Heart right ventricle (tissue), 16 donors: ENCODE data around the gene PDYN. TPM values are rescaled to one million over a fixed set of nuclear protein-coding genes. Genes with fewer than 3 reads are reported as not detected.
A peak's percentile ranks its signal among the peaks of the same experiment; 100 is the strongest.

Source experiments
- ATAC-seq, 8 donors: fragments of 200-7000 bp; cut with Tn5 transposase; one replicate each; pipeline ENCODE4 v1.9.1; 2020; ENCODE audit warnings: mild to moderate bottlenecking in 8 of 8, moderate library complexity in 8 of 8, moderate number of reproducible peaks in 1 of 8
- DNase-seq, 2 donors: peaks; one replicate each; pipeline ENCODE4 v3.0.0-alpha.2; 2020
- H3K27ac ChIP-seq, 10 donors: fragments of 200-600 bp; sonication (generic) in 2 of 10; one replicate each; pipeline versions ENCODE4 v1.5.0 to v1.8.0; 2020 to 2022; ENCODE audit warnings: mild to moderate bottlenecking in 3 of 10
- H3K27me3 ChIP-seq, 7 donors: fragments of 200-600 bp; one replicate each; pipeline ENCODE4 v1.8.0; 2021 to 2022; ENCODE audit warnings: mild to moderate bottlenecking in 2 of 7
- H3K36me3 ChIP-seq, 9 donors: fragments of 200-600 bp; sonication (generic) in 1 of 9; one replicate each; pipeline versions ENCODE4 v1.5.0 to v1.8.0; 2020 to 2022; ENCODE audit warnings: mild to moderate bottlenecking in 2 of 9
- H3K4me1 ChIP-seq, 9 donors: fragments of 200-600 bp; sonication (generic) in 1 of 9; one replicate each; pipeline versions ENCODE4 v1.5.0 to v1.8.0; 2020 to 2022; ENCODE audit warnings: mild to moderate bottlenecking in 4 of 9
- H3K4me3 ChIP-seq, 10 donors: fragments of 200-600 bp; sonication (generic) in 2 of 10; one replicate each; pipeline versions ENCODE4 v1.5.0 to v1.8.0; 2020 to 2022; ENCODE audit warnings: mild to moderate bottlenecking in 7 of 10, moderate library complexity in 2 of 10
- H3K9me3 ChIP-seq, 11 donors: fragments of 200-600 bp in 10 of 11; sonication (generic) in 2 of 11; one replicate each; pipeline versions ENCODE4 v1.5.0 to v1.8.0; 2013 to 2022; ENCODE audit warnings: mild to moderate bottlenecking in 2 of 11, control low read depth in 1 of 11, moderate library complexity in 1 of 11
- CTCF ChIP-seq, 9 donors: fragments of 200-600 bp; sonication (generic) in 2 of 9; IDR thresholded peaks; one replicate each; pipeline versions ENCODE4 v1.5.0 to v1.8.0; 2021 to 2022; ENCODE audit warnings: antibody characterized with exemption in 9 of 9, mild to moderate bottlenecking in 5 of 9, moderate library complexity in 1 of 9
- WGBS, 2 donors: extraction: QIAGEN DNeasy Blood & Tissue Kit; methylation state at CpG; one replicate each; pipeline ENCODE4 v1.1.7; 2013; ENCODE audit warnings: inconsistent platforms in 1 of 2; 5-methylcytosine and 5-hydroxymethylcytosine counted together
- intact Hi-C, 10 donors: fragments of 100-400 bp; cut with DNase I; formaldehyde crosslinking; loops; one replicate each; pipeline versions ENCODE4 v1.11.1 to v1.14.2; 2022
- polyA plus RNA-seq, 2 donors: library from polyadenylated mRNA; stranded (reverse); fragments of 200-250 nt; gene quantifications; one replicate each; pipeline ENCODE4 v1.2.3, GENCODE V29; 2013
- total RNA-seq, 10 donors: library from RNA; stranded (reverse); fragmentation: NEBNext Ultra II Directional in 3 of 10; extraction: Animal tissue kit (Norgen Biotek cat#: 25700) in 3 of 10; gene quantifications; one replicate each; pipeline versions ENCODE4 v1.2.1 to v1.2.4, GENCODE V29; 2021 to 2023
- donor health status: Arrhythmogenic right ventricular cardiomyopathy.
- donor health status: ischemic (EF 13 %, LVEDD 7.1; RV severe dilation, severe dysfunction).
- donor health status: healthy with polysubstance abuse.
- donor health status: DM: no; HTN: yes; CAD: no.
- donor health status: DM: no; HTN: no; CAD: no.
- donor health status: ischemic (EF 25% LVEDD 6.9; RV normal size, moderate dysfunction).
- donor health status: ischemic (EF 25% LVEDD 5.7; RV mildly dilated, moderate dysfunction).
- donor health status: healthy.
- donor health status: DM: yes; HTN: yes; CAD: no.
- donor health status: Ischemic cardiomyopathy.
- donor health status: ischemic (EF 35%, LVEDD 5.7; RV mildly dilated, moderate dysfunction).
- donor health status: nonischemic (EF 11% LVEDD 7.7; RV severe dilation, severe dysfunction).
- donor health status: DM: yes; HTN: yes; CAD: no.
- donor health status: PGD.
- donor health status: ischemic (EF 29% LVEDD 5.4; RV normal size, mild dysfunction).
- donor health status: nonischemic (EF 23%, LVEDD 6.1; RV moderate dilation, normal function).

The PDYN gene
- total and polyA plus RNA-seq, 12 donors: not detected

GRCh38 chr20:2022163-2022562 is 28.3 kb upstream of the PDYN start:
- ATAC-seq: no peak
- WGBS, 2 donors: 81 to 88% methylated on average over 3 of the region's 3 CpGs
- no peak for TF ChIP-seq CTCF (IDR thresholded peaks at IDR 0.05)
- Histone ChIP-seq H3K27ac (no peak overlapping the region), H3K4me1 (no peaks in the 10 kb centered on the region), H3K4me3 (no peak overlapping the region), H3K9me3 (peaks cover 0 to 11% (median 0%) of the 10 kb centered on the region in 11 donors), H3K27me3 (peaks cover 0 to 40% (median 22%) of the 10 kb centered on the region in 7 donors), H3K36me3 (no peaks in the 10 kb centered on the region)
- DNase-seq: no peak
- intact Hi-C loops: no loop called here

GRCh38 chr20:2010533-2010932 is 16.7 kb upstream of the PDYN start:
- ATAC-seq (no peak), DNase-seq (no peak)
- peaks cover 0 to 46% (median 39%) of the 10 kb centered on the region in 7 donors for H3K27me3 ChIP-seq
- TF ChIP-seq CTCF (IDR thresholded peaks at IDR 0.05): no peak
- 24 to 27% methylated on average over 4 of the region's 4 CpGs for WGBS, 2 donors
- intact Hi-C loops: no loop called here
- no peaks in the 10 kb centered on the region for H3K36me3 ChIP-seq
- no peaks in the 10 kb centered on the region for H3K9me3 ChIP-seq
- no peaks in the 10 kb centered on the region for H3K4me1 ChIP-seq
- no peak overlapping the region for H3K4me3 ChIP-seq
- no peak overlapping the region for H3K27ac ChIP-seq

- Histone ChIP-seq H3K4me3 (no peak overlapping the region), H3K27me3 (peaks cover 0 to 67% (median 50%) of the 10 kb centered on the region in 7 donors), H3K4me1 (no peaks in the 10 kb centered on the region), H3K27ac (no peak overlapping the region), H3K36me3 (no peaks in the 10 kb centered on the region), H3K9me3 (no peaks in the 10 kb centered on the region)
- DNase-seq (peak in 1 of 2 donors; percentile 8), ATAC-seq (no peak)
- WGBS, 2 donors: 18% methylated on average over 20 of the region's 20 CpGs
- peak; percentile 42 to 89 (median 62) for TF ChIP-seq CTCF (IDR thresholded peaks at IDR 0.05)
- intact Hi-C loops: no loop called here
Observed at GRCh38 chr20:2006452-2007361, 12.8 kb upstream of the PDYN start.

GRCh38 chr20:2005831-2006426 is 12.1 kb upstream of the PDYN start:
- Histone ChIP-seq H3K27me3 (peaks cover 0 to 73% (median 53%) of the 10 kb centered on the region in 7 donors), H3K4me1 (no peaks in the 10 kb centered on the region), H3K9me3 (no peaks in the 10 kb centered on the region), H3K36me3 (no peaks in the 10 kb centered on the region), H3K4me3 (no peak overlapping the region), H3K27ac (no peak overlapping the region)
- WGBS, 2 donors: 20% methylated on average over 12 of the region's 12 CpGs
- TF ChIP-seq CTCF (IDR thresholded peaks at IDR 0.05): no peak
- ATAC-seq (peak in 1 of 8 donors; percentile 44), DNase-seq (peak; percentile 62 to 66)
- intact Hi-C loops: no loop called here
